Testis (tissue), 3 donors: ENCODE data around the gene CWH43. TPM values are rescaled to one million over a fixed set of nuclear protein-coding genes. Genes with fewer than 3 reads are reported as not detected.
"Not testable (repeated sequence)": the region's sequence is repeated elsewhere in the genome, so short reads cannot be mapped to it uniquely, and the experiment has no call there.

ENCODE experiments used
- DNase-seq: peaks from one replicate; pipeline ENCODE4 v3.0.0-alpha.2; 2019
- H3K27ac ChIP-seq, 2 donors: fragments of 200-600 bp; sonication (generic); one replicate each; pipeline ENCODE4 v1.5.1; 2019
- H3K27me3 ChIP-seq: fragments of 200-600 bp; sonication (generic); one replicate; pipeline ENCODE4 v1.5.1; 2019
- H3K36me3 ChIP-seq: fragments of 200-600 bp; sonication (generic); one replicate; pipeline ENCODE4 v1.5.1; 2017; ENCODE audit warnings: low read depth; ENCODE audit errors: missing control alignments
- H3K4me1 ChIP-seq: fragments of 200-600 bp; sonication (generic); one replicate; pipeline ENCODE4 v1.5.1; 2019
- H3K4me3 ChIP-seq, 2 donors: fragments of 200-600 bp; sonication (generic); one replicate each; pipeline ENCODE4 v1.5.1; 2017 to 2019
- H3K9me3 ChIP-seq: fragments of 200-600 bp; sonication (generic); one replicate; pipeline ENCODE4 v1.5.1; 2017
- CTCF ChIP-seq, 3 experiments: fragments of 450-650 bp in 2 of 3; fragments of 200-600 bp in 1 of 3; sonication (generic) in 1 of 3; IDR thresholded peaks; one replicate each; pipeline ENCODE4 v1.5.1; 2016 to 2019; ENCODE audit warnings: antibody characterized with exemption in 3 of 3, mild to moderate bottlenecking in 2 of 3, moderate library complexity in 1 of 3
- POLR2A ChIP-seq: fragments of 450-650 bp; IDR thresholded peaks from one replicate; pipeline ENCODE4 v1.6.1; 2017; ENCODE audit warnings: antibody characterized with exemption, mild to moderate bottlenecking, moderate library complexity
- WGBS, 2 donors: methylation state at CpG; one replicate each; pipeline ENCODE4 v1.1.5; 2018; 5-methylcytosine and 5-hydroxymethylcytosine counted together
- intact Hi-C: fragments of 100-400 bp; cut with DNase I; formaldehyde crosslinking; loops from one replicate; pipeline ENCODE4 v1.15.1; 2023; ENCODE audit warnings: low total_unique reads
- polyA plus RNA-seq: library from polyadenylated mRNA; stranded (reverse); fragments of 350-450 nt; fragmentation: Illumina TruSeq; extraction: RNeasy Lipid Tissue Mini Kit (QIAGEN cat#74804); gene quantifications from one replicate; pipeline ENCODE4 v1.2.3, GENCODE V29; 2014; ENCODE audit warnings: low read depth, low replicate concordance; ENCODE audit not compliant: insufficient read depth
- total RNA-seq, 2 donors: library from RNA; depleted of rRNA; stranded (reverse); fragments of >200 nt; gene quantifications; one replicate each; pipeline ENCODE4 v1.2.3, GENCODE V29; 2016

Gene CWH43
- total and polyA plus RNA-seq, 3 donors from 2014 or later, result 0.25 to 1.2 TPM; not detected in 1

GRCh38 chr4:49032440-49033161 is 46.5 kb downstream of the CWH43 start:
- Histone ChIP-seq H3K4me1 (no peaks in the 10 kb centered on the region), H3K4me3 (no peak overlapping the region), H3K36me3 (no peaks in the 10 kb centered on the region), H3K27me3 (no peaks in the 10 kb centered on the region), H3K9me3 (no peaks in the 10 kb centered on the region), H3K27ac (no peak overlapping the region)
- no peak for TF ChIP-seq POLR2A
- TF ChIP-seq CTCF (IDR thresholded peaks at IDR 0.05), result peak in 2 of 3 experiments; percentile 56 to 59
- peak; percentile 73 for DNase-seq
- 41% methylated on average over 11 of the region's 11 CpGs for WGBS, 2 donors
- intact Hi-C loops, result no loop called here

GRCh38 chr4:49036528-49036927 is 50.5 kb downstream of the CWH43 start:
- no peak for DNase-seq
- 54 to 56% methylated on average over 3 of the region's 3 CpGs for WGBS, 2 donors
- Histone ChIP-seq H3K27ac (no peak overlapping the region), H3K4me1 (no peaks in the 10 kb centered on the region), H3K4me3 (no peak overlapping the region), H3K27me3 (no peaks in the 10 kb centered on the region), H3K36me3 (no peaks in the 10 kb centered on the region), H3K9me3 (no peaks in the 10 kb centered on the region)
- TF ChIP-seq CTCF (IDR thresholded peaks at IDR 0.05) (no peak), POLR2A (no peak)
- intact Hi-C loops, result no loop called here

- no peak overlapping the region for H3K4me3 ChIP-seq
- H3K9me3 ChIP-seq, result no peaks in the 10 kb centered on the region
- no peak for DNase-seq
- intact Hi-C loops, result no loop called here
- no peak for TF ChIP-seq POLR2A
- TF ChIP-seq CTCF (IDR thresholded peaks at IDR 0.05), result no peak
- H3K4me1 ChIP-seq, result no peaks in the 10 kb centered on the region
- WGBS, 2 donors, result 62 to 74% methylated on average over 3 of the region's 3 CpGs
- no peak overlapping the region for H3K27ac ChIP-seq
- H3K36me3 ChIP-seq, result no peaks in the 10 kb centered on the region
- no peaks in the 10 kb centered on the region for H3K27me3 ChIP-seq
These were observed 58.2 kb downstream of the CWH43 start for GRCh38 chr4:49044270-49044669.

GRCh38 chr4:49058306-49058705 is 72.2 kb downstream of the CWH43 start:
- intact Hi-C loops, result no loop called here
- H3K27ac ChIP-seq, result no peak overlapping the region
- no peak for TF ChIP-seq CTCF (IDR thresholded peaks at IDR 0.05)
- TF ChIP-seq POLR2A, result no peak

GRCh38 chr4:49063670-49064069 is 77.6 kb downstream of the CWH43 start:
- intact Hi-C loops, result no loop called here
- no peak overlapping the region for H3K27ac ChIP-seq

More at GRCh38 chr4:49058306-49058705, 72.2 kb downstream of the CWH43 start:
- DNase-seq, result no peak
- H3K4me1 ChIP-seq, result no peaks in the 10 kb centered on the region
- H3K36me3 ChIP-seq, result no peaks in the 10 kb centered on the region
- H3K9me3 ChIP-seq, result no peaks in the 10 kb centered on the region
- H3K27me3 ChIP-seq, result no peaks in the 10 kb centered on the region
- no peak overlapping the region for H3K4me3 ChIP-seq

GRCh38 chr4:49072196-49072595 is 86.1 kb downstream of the CWH43 start:
- intact Hi-C loops, result not testable (repeated sequence)
- WGBS, 2 donors, result 67 to 78% methylated on average over 10 to 11 of the region's 11 CpGs

More at GRCh38 chr4:49063670-49064069, 77.6 kb downstream of the CWH43 start:
- DNase-seq, result no peak
- 31 to 45% methylated on average over 2 of the region's 2 CpGs for WGBS, 2 donors
- Histone ChIP-seq H3K4me3 (no peak overlapping the region), H3K4me1 (no peaks in the 10 kb centered on the region), H3K9me3 (no peaks in the 10 kb centered on the region), H3K36me3 (no peaks in the 10 kb centered on the region), H3K27me3 (no peaks in the 10 kb centered on the region)
- no peak for TF ChIP-seq POLR2A
- no peak for TF ChIP-seq CTCF (IDR thresholded peaks at IDR 0.05)

GRCh38 chr4:49091883-49092282 is 105.8 kb downstream of the CWH43 start:
- H3K27me3 ChIP-seq, H3K9me3 ChIP-seq, intact Hi-C loops, H3K4me1 ChIP-seq, H3K36me3 ChIP-seq, H3K4me3 ChIP-seq, DNase-seq, H3K27ac ChIP-seq: not testable (repeated sequence)
- 45 to 46% methylated on average over 7 of the region's 7 CpGs for WGBS, 2 donors

More at GRCh38 chr4:49072196-49072595, 86.1 kb downstream of the CWH43 start:
- H3K27ac ChIP-seq, H3K27me3 ChIP-seq, H3K9me3 ChIP-seq, H3K4me1 ChIP-seq, H3K4me3 ChIP-seq, H3K36me3 ChIP-seq, DNase-seq: not testable (repeated sequence)
